SU-DHL-6 (cell line): ENCODE results near the gene PDC.

ENCODE experiments used
- H2AFZ ChIP-seq: fragments of 200-600 bp; sonication (generic); 2 replicates; pipeline ENCODE4 v1.6.1; 2014; ENCODE audit warnings: low read depth, mild to moderate bottlenecking, moderate library complexity, mixed read lengths, antibody characterized with exemption, low read length; ENCODE audit not compliant: severe bottlenecking
- H3F3A ChIP-seq: fragments of 200-600 bp; shearing (Covaris generic); 2 replicates; pipeline ENCODE4 v1.6.0; 2016; ENCODE audit warnings: antibody characterized with exemption, mild to moderate bottlenecking; ENCODE audit not compliant: insufficient read depth
- H3K27ac ChIP-seq: fragments of 200-600 bp; sonication (generic); 2 replicates; pipeline ENCODE4 v1.5.1; 2016; ENCODE audit warnings: low read depth, mild to moderate bottlenecking, low read length, moderate library complexity, mixed read lengths
- H3K27me3 ChIP-seq: fragments of 200-600 bp; sonication (generic), shearing (Covaris generic); 2 replicates; pipeline ENCODE4 v1.6.0; 2014; ENCODE audit warnings: mild to moderate bottlenecking, low read length
- H3K36me3 ChIP-seq: fragments of 200-600 bp; sonication (generic); 2 replicates; pipeline ENCODE4 v1.6.1; 2014; ENCODE audit warnings: mild to moderate bottlenecking, low read length, mixed read lengths
- H3K4me2 ChIP-seq: fragments of 300-600, 200-600 bp; shearing (Covaris generic), sonication (generic); 2 replicates; pipeline ENCODE4 v1.6.0; 2014; ENCODE audit warnings: low read length, low read depth, mild to moderate bottlenecking; ENCODE audit not compliant: poor library complexity, severe bottlenecking
- H3K4me3 ChIP-seq: fragments of 200-600 bp; sonication (generic); 2 replicates; pipeline ENCODE4 v1.5.1; 2014; ENCODE audit warnings: antibody characterized with exemption, low read length, mild to moderate bottlenecking, mixed read lengths; ENCODE audit not compliant: insufficient read depth, poor library complexity, severe bottlenecking
- H3K79me2 ChIP-seq: fragments of 200-600 bp; sonication (generic); 2 replicates; pipeline ENCODE4 v1.6.1; 2014; ENCODE audit warnings: mild to moderate bottlenecking, low read length, moderate library complexity; ENCODE audit not compliant: insufficient read depth
- H3K9ac ChIP-seq: fragments of 200-600 bp; sonication (generic); 2 replicates; pipeline ENCODE4 v1.7.0; 2014; ENCODE audit warnings: mild to moderate bottlenecking, low read length
- H3K9me2 ChIP-seq: fragments of 200-600 bp; sonication (generic); replicated peaks from 2 replicates; pipeline ENCODE4 v1.6.1; 2014; ENCODE audit warnings: low read length; ENCODE audit not compliant: insufficient read depth
- H3K9me3 ChIP-seq: fragments of 200-600 bp; sonication (generic); 2 replicates; pipeline ENCODE4 v1.6.1; 2014; ENCODE audit warnings: low read length, mixed read lengths; ENCODE audit not compliant: insufficient read depth
- H4K20me1 ChIP-seq: fragments of 200-600 bp; sonication (generic); 2 replicates; pipeline ENCODE4 v1.6.1; 2014; ENCODE audit warnings: low read depth, mild to moderate bottlenecking, antibody characterized with exemption, low read length, moderate library complexity, mixed read lengths
- CTCF ChIP-seq: fragments of 200-600 bp; sonication (generic); IDR thresholded peaks from one replicate; pipeline ENCODE4 v1.5.1; 2017; ENCODE audit warnings: antibody characterized with exemption, mild to moderate bottlenecking, low read length, moderate library complexity; ENCODE audit not compliant: insufficient read depth, poor library complexity, severe bottlenecking
- EZH2phosphoT487 ChIP-seq: fragments of 200-600 bp; sonication (generic), shearing (Covaris generic); conservative IDR thresholded peaks from 2 replicates; pipeline ENCODE4 v1.6.1; 2018; ENCODE audit warnings: mild to moderate bottlenecking, antibody characterized with exemption, low read length, moderate library complexity, mixed read lengths

The PDC gene

GRCh38 chr1:186498071-186498470 lies 37.2 kb upstream of the PDC start:
- H3F3A ChIP-seq, result no peaks in the 10 kb centered on the region
- TF ChIP-seq EZH2phosphoT487, result no peak
- TF ChIP-seq CTCF, result no peak
- no peaks in the 10 kb centered on the region for H3K9me3 ChIP-seq
- no peak overlapping the region for H2AFZ ChIP-seq
- no peaks in the 10 kb centered on the region for H4K20me1 ChIP-seq
- no peak overlapping the region for H3K27ac ChIP-seq
- no peaks in the 10 kb centered on the region for H3K9me2 ChIP-seq
- H3K9ac ChIP-seq, result no peak overlapping the region
- no peaks in the 10 kb centered on the region for H3K27me3 ChIP-seq
- no peaks in the 10 kb centered on the region for H3K79me2 ChIP-seq
- H3K4me3 ChIP-seq, result no peak overlapping the region
- no peak overlapping the region for H3K4me2 ChIP-seq
- H3K36me3 ChIP-seq, result no peaks in the 10 kb centered on the region

GRCh38 chr1:186497651-186498050 lies 36.7 kb upstream of the PDC start:
- Histone ChIP-seq H3K4me3 (no peak overlapping the region), H3K79me2 (no peaks in the 10 kb centered on the region), H3K4me2 (no peak overlapping the region), H3K27me3 (no peaks in the 10 kb centered on the region), H3K9me3 (no peaks in the 10 kb centered on the region), H4K20me1 (no peaks in the 10 kb centered on the region), H3K9me2 (no peaks in the 10 kb centered on the region), H2AFZ (no peak overlapping the region), H3K9ac (no peak overlapping the region), H3K27ac (no peak overlapping the region), H3K36me3 (no peaks in the 10 kb centered on the region), H3F3A (no peaks in the 10 kb centered on the region)
- TF ChIP-seq CTCF (no peak), EZH2phosphoT487 (no peak)

- H2AFZ ChIP-seq, result no peak overlapping the region
- no peak overlapping the region for H3K4me3 ChIP-seq
- H3K9me2 ChIP-seq, result no peaks in the 10 kb centered on the region
- H4K20me1 ChIP-seq, result no peaks in the 10 kb centered on the region
- no peak for TF ChIP-seq CTCF
- TF ChIP-seq EZH2phosphoT487, result no peak
- no peaks in the 10 kb centered on the region for H3K36me3 ChIP-seq
- H3K4me2 ChIP-seq, result no peak overlapping the region
- no peaks in the 10 kb centered on the region for H3K27me3 ChIP-seq
- H3K27ac ChIP-seq, result no peak overlapping the region
- H3K9ac ChIP-seq, result no peak overlapping the region
- no peaks in the 10 kb centered on the region for H3K79me2 ChIP-seq
- H3F3A ChIP-seq, result no peaks in the 10 kb centered on the region
- H3K9me3 ChIP-seq, result no peaks in the 10 kb centered on the region
Measured at GRCh38 chr1:186496171-186496851, 35.4 kb upstream of the PDC start.
